Neural progenitor cell (in vitro differentiated cells): ENCODE measurements around the gene DHRS2. TPM values are rescaled to one million over a fixed set of nuclear protein-coding genes. Genes with fewer than 3 reads are reported as not detected.
A peak's percentile ranks its signal among the peaks of the same experiment; 100 is the strongest.

Experiments used
- DNase-seq: peaks from one replicate; pipeline ENCODE4 v3.0.0-alpha.2; 2016; ENCODE audit warnings: low spot score
- H2AFZ ChIP-seq: fragments of 200-600 bp; sonication (generic); replicated peaks from 2 replicates; pipeline ENCODE4 v1.6.1; 2016; ENCODE audit warnings: antibody characterized with exemption
- H3F3A ChIP-seq: fragments of 200-600 bp; sonication (generic); 2 replicates; pipeline ENCODE4 v1.6.1; 2016; ENCODE audit warnings: antibody characterized with exemption, low read depth
- H3K27ac ChIP-seq: fragments of 200-600 bp; sonication (generic); 2 replicates; pipeline ENCODE4 v1.5.1; 2016; ENCODE audit warnings: mild to moderate bottlenecking
- H3K27me3 ChIP-seq: fragments of 200-600 bp; sonication (generic); 2 replicates; pipeline ENCODE4 v1.6.1; 2016; ENCODE audit warnings: mild to moderate bottlenecking, moderate library complexity
- H3K36me3 ChIP-seq: fragments of 200-600 bp; sonication (generic); 2 replicates; pipeline ENCODE4 v1.5.1; 2016
- H3K4me1 ChIP-seq: fragments of 200-600 bp; sonication (generic); 2 replicates; pipeline ENCODE4 v1.6.1; 2016; ENCODE audit warnings: mixed run types
- H3K4me2 ChIP-seq: fragments of 200-600 bp; sonication (generic); 2 replicates; pipeline ENCODE4 v1.6.1; 2016
- H3K4me3 ChIP-seq: fragments of 200-600 bp; sonication (generic); 2 replicates; pipeline ENCODE4 v1.5.1; 2016
- H3K79me2 ChIP-seq: fragments of 200-600 bp; sonication (generic); 2 replicates; pipeline ENCODE4 v1.6.1; 2016; ENCODE audit warnings: low read depth
- H3K9ac ChIP-seq: fragments of 200-600 bp; sonication (generic); 2 replicates; pipeline ENCODE4 v1.6.1; 2016
- H3K9me3 ChIP-seq: fragments of 200-600 bp; sonication (generic); 2 replicates; pipeline ENCODE4 v1.5.1; 2016; ENCODE audit warnings: low read depth
- H4K20me1 ChIP-seq: fragments of 200-600 bp; sonication (generic); 2 replicates; pipeline ENCODE4 v1.6.1; 2016; ENCODE audit warnings: low read depth
- H3K27ac Mint-ChIP-seq: 3 replicates; pipeline ENCODE4 v1.8.0; 2021; ENCODE audit warnings: mixed read lengths
- H3K27me3 Mint-ChIP-seq: 2 replicates; pipeline ENCODE4 v1.8.0; 2022; ENCODE audit warnings: low read depth, mild to moderate bottlenecking, inconsistent platforms, moderate library complexity, mixed read lengths; ENCODE audit not compliant: insufficient read depth
- H3K36me3 Mint-ChIP-seq: 3 replicates; pipeline ENCODE4 v1.8.0; 2021; ENCODE audit warnings: mixed read lengths
- H3K4me1 Mint-ChIP-seq: 3 replicates; pipeline ENCODE4 v1.8.0; 2021; ENCODE audit warnings: mixed read lengths
- H3K4me3 Mint-ChIP-seq: 3 replicates; pipeline ENCODE4 v1.8.0; 2021; ENCODE audit warnings: mild to moderate bottlenecking, moderate library complexity, mixed read lengths
- H3K9me3 Mint-ChIP-seq: 3 replicates; pipeline ENCODE4 v1.8.0; 2020; ENCODE audit warnings: mixed read lengths
- EZH2 ChIP-seq: fragments of 200-600 bp; sonication (generic); IDR thresholded peaks from 2 replicates; pipeline ENCODE4 v1.6.1; 2017; ENCODE audit warnings: antibody characterized with exemption, mild to moderate bottlenecking, moderate library complexity
- EZH2phosphoT487 ChIP-seq: fragments of 200-600 bp; sonication (generic); IDR thresholded peaks from 2 replicates; pipeline ENCODE4 v1.6.1; 2017; ENCODE audit warnings: antibody characterized with exemption
- total RNA-seq: library from RNA; depleted of rRNA; stranded (reverse); fragments of >200 nt; gene quantifications from 2 replicates; pipeline ENCODE4 v1.2.3, GENCODE V29; 2015; ENCODE audit warnings: low replicate concordance
- TF ChIP-seq, protein P1 (sequence below): fragments of 200-600 bp; sonication (generic); IDR thresholded peaks from 2 replicates; pipeline ENCODE4 v1.5.1; 2017; ENCODE audit warnings: antibody characterized with exemption, mild to moderate bottlenecking

The DHRS2 gene
- total RNA-seq, 1 donor from 2014 or later = 2.8 TPM

DNA sequence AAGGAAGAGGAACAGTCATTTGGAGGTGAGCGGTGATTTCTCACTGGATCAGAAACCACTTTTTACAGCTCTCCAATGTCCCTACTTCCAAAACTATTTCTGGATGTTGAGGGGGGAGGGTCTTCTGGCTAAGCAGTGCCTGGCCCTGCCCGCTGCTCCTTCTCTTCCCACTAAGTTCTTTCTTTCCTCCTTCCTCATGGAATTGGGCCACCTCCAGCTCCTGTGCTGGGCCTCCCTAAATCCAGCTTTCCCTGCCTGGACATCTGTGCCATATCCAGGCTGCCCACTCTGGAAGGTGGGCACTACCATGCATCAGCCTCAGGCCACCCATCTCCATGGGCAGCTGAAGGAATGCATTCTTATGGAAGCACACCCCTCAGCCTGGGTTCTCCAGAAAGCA is 11.5 kb downstream of the DHRS2 start:
- H3K4me3 ChIP-seq = no peak overlapping the region
- no peak overlapping the region for H3K4me2 ChIP-seq
- Mint-ChIP-seq H3K27ac (peak overlapping the region; percentile 79), H3K4me1 (no peaks in the 10 kb centered on the region), H3K36me3 (no peaks in the 10 kb centered on the region), H3K9me3 (peaks cover 2% of the 10 kb centered on the region), H3K27me3 (peaks cover 2% of the 10 kb centered on the region), H3K4me3 (peak overlapping the region; percentile 62)
- H4K20me1 ChIP-seq = no peaks in the 10 kb centered on the region
- no peaks in the 10 kb centered on the region for H3K79me2 ChIP-seq
- TF ChIP-seq, protein P1, sequence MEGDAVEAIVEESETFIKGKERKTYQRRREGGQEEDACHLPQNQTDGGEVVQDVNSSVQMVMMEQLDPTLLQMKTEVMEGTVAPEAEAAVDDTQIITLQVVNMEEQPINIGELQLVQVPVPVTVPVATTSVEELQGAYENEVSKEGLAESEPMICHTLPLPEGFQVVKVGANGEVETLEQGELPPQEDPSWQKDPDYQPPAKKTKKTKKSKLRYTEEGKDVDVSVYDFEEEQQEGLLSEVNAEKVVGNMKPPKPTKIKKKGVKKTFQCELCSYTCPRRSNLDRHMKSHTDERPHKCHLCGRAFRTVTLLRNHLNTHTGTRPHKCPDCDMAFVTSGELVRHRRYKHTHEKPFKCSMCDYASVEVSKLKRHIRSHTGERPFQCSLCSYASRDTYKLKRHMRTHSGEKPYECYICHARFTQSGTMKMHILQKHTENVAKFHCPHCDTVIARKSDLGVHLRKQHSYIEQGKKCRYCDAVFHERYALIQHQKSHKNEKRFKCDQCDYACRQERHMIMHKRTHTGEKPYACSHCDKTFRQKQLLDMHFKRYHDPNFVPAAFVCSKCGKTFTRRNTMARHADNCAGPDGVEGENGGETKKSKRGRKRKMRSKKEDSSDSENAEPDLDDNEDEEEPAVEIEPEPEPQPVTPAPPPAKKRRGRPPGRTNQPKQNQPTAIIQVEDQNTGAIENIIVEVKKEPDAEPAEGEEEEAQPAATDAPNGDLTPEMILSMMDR = no peak
- H3K9ac ChIP-seq = no peak overlapping the region
- H3K9me3 ChIP-seq = no peaks in the 10 kb centered on the region
- no peak overlapping the region for H3K27ac ChIP-seq
- no peaks in the 10 kb centered on the region for H3K4me1 ChIP-seq
- DNase-seq = no peak
- no peaks in the 10 kb centered on the region for H3K27me3 ChIP-seq
- H3F3A ChIP-seq = no peaks in the 10 kb centered on the region
- H2AFZ ChIP-seq = no peak overlapping the region
- no peaks in the 10 kb centered on the region for H3K36me3 ChIP-seq

DNA sequence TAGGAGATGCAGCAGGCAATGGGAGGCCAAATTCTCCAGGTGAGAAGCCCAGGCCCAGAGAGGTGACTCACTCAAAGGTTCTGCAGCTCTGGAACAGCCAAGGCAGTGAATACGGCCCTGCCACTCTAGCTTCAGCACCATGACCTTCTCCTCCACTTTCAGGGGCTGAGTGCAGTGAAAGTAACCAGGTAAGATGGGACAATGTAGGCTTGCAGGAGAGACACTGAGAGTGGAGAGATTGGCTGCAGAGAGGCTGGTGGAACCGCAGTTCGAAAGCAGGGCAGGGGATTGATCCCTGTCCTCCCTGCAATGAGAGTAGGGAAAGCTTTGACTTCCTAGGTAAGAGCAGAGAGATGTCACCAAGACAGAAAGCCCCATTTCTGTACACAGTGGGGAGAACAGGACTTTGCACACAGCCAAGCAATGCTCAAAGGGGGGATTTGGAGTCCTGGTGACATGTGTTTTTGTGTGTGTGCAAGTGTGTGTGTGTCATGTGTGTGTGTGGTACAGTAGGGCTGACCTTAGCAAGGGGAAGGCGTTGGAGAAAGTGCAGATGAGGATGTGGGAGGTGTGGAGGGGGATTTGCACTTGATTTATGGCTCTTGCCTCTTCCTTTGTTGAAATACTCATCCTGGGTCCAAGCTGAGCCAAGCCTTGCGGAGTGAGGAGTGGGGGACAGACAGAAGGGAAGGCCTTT is 12.7 kb downstream of the DHRS2 start:
- H3K9ac ChIP-seq = no peak overlapping the region
- H2AFZ ChIP-seq = no peak overlapping the region
- H3K27me3 ChIP-seq = no peaks in the 10 kb centered on the region
- no peaks in the 10 kb centered on the region for H3K79me2 ChIP-seq
- H3K4me1 Mint-ChIP-seq = no peaks in the 10 kb centered on the region
- TF ChIP-seq EZH2phosphoT487 (no peak), EZH2 (no peak)
- TF ChIP-seq, protein P1 = no peak
- no peak overlapping the region for H3K27ac ChIP-seq
- H3K36me3 Mint-ChIP-seq = no peaks in the 10 kb centered on the region
- H3K27ac Mint-ChIP-seq = no peak overlapping the region
- no peaks in the 10 kb centered on the region for H3K36me3 ChIP-seq
- peaks cover 2% of the 10 kb centered on the region for H3K9me3 Mint-ChIP-seq
- no peak overlapping the region for H3K4me2 ChIP-seq
- no peak overlapping the region for H3K4me3 ChIP-seq
- peaks cover 2% of the 10 kb centered on the region for H3K27me3 Mint-ChIP-seq
- H3K9me3 ChIP-seq = no peaks in the 10 kb centered on the region
- H4K20me1 ChIP-seq = no peaks in the 10 kb centered on the region
- no peak overlapping the region for H3K4me3 Mint-ChIP-seq
- no peaks in the 10 kb centered on the region for H3F3A ChIP-seq
- H3K4me1 ChIP-seq = no peaks in the 10 kb centered on the region
- no peak for DNase-seq

DNA sequence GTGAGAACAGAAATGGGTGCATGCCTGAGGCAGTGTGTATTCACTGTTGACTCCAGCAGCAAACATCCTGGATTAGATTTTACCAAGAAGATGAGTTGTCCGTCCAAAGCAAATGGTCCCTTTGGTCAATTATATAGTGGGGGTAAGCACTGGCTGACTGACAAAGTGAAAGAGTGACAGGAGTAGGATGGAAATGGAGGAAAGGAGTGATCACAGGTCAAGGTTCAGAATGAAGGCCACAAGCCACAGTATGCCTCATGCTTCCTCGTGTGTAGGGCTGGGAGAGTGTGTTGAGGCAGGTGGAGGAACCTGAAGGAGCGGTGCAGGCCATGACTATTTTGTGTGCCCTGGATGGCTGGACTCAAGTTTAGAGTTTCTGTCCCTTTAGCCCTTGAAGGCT is 14.3 kb downstream of the DHRS2 start:
- Mint-ChIP-seq H3K36me3 (no peaks in the 10 kb centered on the region), H3K27me3 (peaks cover 2% of the 10 kb centered on the region), H3K27ac (no peak overlapping the region), H3K4me3 (no peak overlapping the region), H3K4me1 (no peaks in the 10 kb centered on the region), H3K9me3 (peaks cover 2% of the 10 kb centered on the region)
- no peak for TF ChIP-seq EZH2
- TF ChIP-seq EZH2phosphoT487 = no peak
- TF ChIP-seq, protein P1 = no peak
- no peak overlapping the region for H3K27ac ChIP-seq
- no peaks in the 10 kb centered on the region for H3F3A ChIP-seq
- no peaks in the 10 kb centered on the region for H3K4me1 ChIP-seq
- no peak overlapping the region for H3K4me3 ChIP-seq
- no peaks in the 10 kb centered on the region for H4K20me1 ChIP-seq
- H2AFZ ChIP-seq = no peak overlapping the region
- no peaks in the 10 kb centered on the region for H3K27me3 ChIP-seq
- no peaks in the 10 kb centered on the region for H3K79me2 ChIP-seq
- no peak overlapping the region for H3K9ac ChIP-seq
- H3K9me3 ChIP-seq = no peaks in the 10 kb centered on the region
- DNase-seq = no peak
- H3K4me2 ChIP-seq = no peak overlapping the region
- no peaks in the 10 kb centered on the region for H3K36me3 ChIP-seq
